Activated naive CD8-positive, alpha-beta T cell treated with anti-CD3 and anti-CD28 coated beads, Interleukin-2, amount 50 U/mL, for 16 hours (primary cell): ENCODE data around the gene NOS3.
"Not testable (repeated sequence)": the region's sequence is repeated elsewhere in the genome, so short reads cannot be mapped to it uniquely, and the experiment has no call there.

Source experiments
- DNase-seq: peaks from one replicate; pipeline ENCODE4 v3.0.0-alpha.2; 2020; ENCODE audit warnings: low read depth, low spot score

The NOS3 gene

DNA sequence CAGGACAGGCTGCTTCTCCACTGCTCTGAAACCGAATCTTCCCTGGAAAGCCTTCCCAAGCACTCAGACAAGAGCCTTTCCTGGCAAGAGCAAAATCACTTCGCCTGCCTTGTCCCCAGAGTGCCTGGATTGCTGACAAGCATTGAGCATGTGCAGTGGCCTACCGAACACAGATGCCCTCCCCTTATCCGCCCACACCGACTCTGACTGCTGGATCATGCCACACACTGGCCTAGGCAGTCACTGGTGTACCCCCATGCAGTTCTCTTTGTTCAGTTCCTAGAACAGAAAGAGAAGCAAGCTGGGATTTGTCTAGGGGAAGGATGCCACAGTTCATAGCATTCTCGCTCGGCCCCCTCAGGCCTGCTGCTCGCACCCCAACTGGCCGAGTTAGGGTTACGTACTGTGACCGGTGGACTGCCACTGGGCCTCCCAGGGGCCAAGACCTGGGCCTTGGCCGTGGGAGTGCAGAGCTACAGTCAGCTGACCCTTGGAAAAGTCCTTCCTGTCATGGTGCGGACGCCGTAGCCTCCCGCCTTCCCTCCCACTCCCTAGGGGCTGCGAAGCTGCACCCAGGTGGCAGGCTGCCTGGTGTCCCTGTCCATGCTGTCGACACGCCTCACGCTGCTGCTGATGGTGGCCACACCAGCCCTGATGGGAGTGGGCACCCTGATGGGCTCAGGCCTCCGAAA, 44.4 kb downstream of the NOS3 start:
- DNase-seq: no peak

- DNase-seq: no peak
Measured at GRCh38 chr7:151035902-151036301, 45.1 kb downstream of the NOS3 start.

DNA sequence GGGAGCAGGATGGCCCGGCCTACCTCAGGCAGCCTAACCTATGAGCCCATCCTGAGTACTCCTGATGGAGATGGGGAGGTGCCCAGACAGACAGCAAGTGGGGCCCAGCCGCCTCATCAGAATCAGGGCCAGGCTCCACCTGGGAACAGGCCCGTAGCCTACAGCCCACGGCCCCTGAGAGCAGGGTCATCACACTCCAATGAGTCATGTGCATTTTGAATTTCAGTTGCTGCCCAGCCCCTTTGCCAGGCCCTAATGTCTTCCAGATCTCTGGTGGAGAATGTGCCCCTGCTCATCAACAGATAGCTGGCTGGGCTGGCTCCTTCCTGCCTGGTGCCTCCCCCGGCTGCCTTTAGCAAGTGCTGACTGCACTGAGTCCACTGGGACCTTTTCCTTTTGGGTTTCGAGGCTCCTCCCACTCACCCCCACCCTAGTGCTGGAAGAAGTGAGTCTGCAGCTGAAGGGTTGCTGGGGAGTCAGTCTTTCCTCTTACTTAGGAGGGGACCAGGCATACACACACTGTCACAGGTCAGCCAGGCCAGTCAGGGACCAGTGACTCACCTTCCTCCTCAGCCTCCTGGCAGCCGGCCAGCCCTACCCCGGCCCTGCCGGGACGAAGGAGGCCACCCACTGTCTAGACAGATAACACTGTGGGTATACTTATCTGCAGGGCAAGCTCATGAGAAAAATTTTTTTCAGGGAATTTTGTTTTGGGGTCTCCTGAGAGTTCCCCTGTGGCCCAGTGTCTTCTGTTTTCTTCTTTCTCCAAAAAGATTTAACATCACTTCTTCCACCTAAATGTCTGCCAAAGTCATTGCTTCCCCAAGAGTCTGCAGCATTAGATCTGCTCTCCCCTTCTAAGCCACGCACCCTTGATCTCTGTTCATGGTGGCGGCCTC, 48.4 kb downstream of the NOS3 start:
- peak; percentile 68 for DNase-seq

DNA sequence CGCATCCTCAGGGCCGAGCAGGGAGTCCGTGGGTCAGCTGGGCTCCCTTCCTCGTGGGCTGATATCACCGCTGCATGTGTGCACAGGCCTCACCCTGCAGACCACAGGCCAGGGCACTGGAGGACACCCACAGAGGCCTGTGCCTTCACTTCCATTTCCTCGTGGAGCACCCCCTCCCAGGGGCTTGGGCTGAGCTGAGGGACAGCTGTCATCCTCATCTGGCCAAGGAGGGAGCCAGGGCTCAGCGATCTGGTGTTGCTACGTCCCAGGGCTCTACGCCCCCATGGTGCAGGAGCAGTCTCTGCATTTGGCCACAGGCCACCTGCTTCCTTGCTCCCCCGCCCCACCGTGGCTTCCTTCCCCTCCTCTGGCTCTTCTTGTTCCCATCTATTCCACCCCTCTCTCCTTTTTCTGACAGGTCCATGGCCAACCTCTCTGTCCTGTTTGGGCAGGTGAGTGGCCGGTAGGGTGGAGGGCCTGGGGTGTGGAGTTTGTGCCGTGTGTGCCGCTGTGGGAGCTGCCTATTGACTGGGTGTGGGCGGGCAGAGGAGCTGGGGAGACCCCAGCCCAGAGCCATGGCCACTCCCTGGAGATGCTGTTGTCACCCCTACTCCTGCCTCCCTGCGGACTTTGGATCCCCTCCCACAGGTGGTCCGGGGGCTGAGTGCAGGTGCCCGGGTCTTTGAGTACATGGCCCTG, 49.2 kb downstream of the NOS3 start:
- DNase-seq: no peak

DNA sequence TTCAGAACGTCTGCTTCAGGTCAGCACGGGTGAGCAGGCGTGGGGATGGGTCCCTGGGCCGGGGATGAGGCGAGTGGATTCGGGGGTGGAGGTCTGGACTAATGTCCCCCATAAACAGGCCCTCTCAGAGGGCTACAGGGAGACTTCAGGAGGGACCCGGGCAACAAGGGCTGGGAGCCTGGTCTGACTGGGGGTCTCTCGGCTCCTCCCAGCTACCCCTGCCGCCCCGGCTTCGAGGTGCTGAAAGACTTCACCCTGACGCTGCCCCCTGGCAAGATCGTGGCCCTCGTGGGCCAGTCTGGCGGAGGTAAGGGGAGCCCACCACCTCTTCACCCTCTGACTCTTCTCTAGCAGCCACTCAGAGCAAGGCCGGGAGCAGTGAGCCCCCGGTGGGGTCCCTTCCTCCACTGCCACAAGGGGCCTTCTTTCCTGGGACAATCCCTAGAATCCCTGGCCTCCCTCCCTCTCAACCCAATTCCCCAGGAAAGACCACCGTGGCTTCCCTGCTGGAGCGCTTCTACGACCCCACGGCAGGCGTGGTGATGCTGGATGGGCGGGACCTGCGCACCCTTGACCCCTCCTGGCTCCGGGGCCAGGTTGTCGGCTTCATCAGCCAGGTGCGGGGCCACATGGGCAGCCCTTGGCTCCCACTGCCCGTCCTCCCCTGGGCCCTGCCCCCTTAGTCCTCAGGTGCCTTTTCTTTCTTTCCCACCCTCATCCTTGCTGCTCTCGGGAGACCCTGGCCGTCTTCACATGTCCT, 50.0 kb downstream of the NOS3 start:
- no peak for DNase-seq

- not testable (repeated sequence) for DNase-seq
Measured at GRCh38 chr7:151043449-151043848, 52.6 kb downstream of the NOS3 start.

GRCh38 chr7:151043959-151044358, 53.1 kb downstream of the NOS3 start:
- DNase-seq: no peak

DNA sequence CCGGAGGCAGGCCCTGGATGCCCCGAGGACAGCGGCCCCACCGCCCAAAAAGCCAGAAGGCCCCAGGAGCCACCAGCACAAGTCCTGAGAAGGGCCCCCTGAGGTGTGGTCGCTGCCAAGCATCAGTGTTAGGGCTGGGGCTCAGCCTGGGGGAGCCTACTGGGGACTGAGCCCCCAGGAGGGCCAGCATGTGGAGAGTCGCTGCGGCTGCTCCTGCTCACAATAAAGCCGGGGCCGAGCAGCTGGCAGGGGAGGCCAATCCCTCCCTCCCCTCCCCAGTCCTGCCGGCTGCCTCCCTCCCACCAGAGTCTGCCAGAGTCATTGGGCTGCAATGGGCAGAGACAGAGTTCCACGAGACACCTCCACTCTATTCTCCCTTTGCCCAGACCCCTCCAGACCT, 54.4 kb downstream of the NOS3 start:
- DNase-seq: no peak

- DNase-seq: no peak
Measured at GRCh38 chr7:151045967-151046366, 55.1 kb downstream of the NOS3 start.

GRCh38 chr7:151046603-151047573, 56.1 kb downstream of the NOS3 start:
- DNase-seq: no peak

- DNase-seq: no peak
Measured at GRCh38 chr7:151047976-151048815, 57.4 kb downstream of the NOS3 start, which contains the start of gene ASIC3. Gene ASIC3 (plus strand): TSS chr7:151048531. CDS start chr7:151048886, 355 bp downstream.

GRCh38 chr7:151048911-151049463, 58.2 kb downstream of the NOS3 start:
- no peak for DNase-seq

GRCh38 chr7:151051108-151051507, 60.3 kb downstream of the NOS3 start:
- DNase-seq: peak; percentile 25

GRCh38 chr7:151053096-151053495, 62.3 kb downstream of the NOS3 start:
- no peak for DNase-seq

DNA sequence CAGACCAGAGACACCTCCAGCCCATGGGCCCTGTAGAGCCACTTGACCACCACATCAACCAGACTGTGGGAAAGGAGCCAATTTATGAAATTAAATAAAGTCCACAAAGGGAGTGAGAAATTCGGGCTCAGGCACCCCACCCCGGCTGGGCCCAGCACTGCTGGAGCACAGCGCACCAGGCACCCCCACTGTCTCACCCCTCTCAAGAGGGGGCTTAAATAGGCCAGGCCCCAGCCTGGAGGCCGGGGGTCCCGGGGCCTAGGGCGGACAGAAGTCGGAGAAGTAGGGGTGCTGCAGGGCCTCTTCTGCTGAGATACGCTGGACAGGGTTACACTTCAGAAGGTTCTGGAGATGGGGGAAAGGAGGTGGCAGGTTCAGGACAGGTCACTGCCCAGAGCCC, 62.9 kb downstream of the NOS3 start:
- no peak for DNase-seq

GRCh38 chr7:151056283-151056665, 65.5 kb downstream of the NOS3 start:
- DNase-seq: no peak

GRCh38 chr7:151056666-151057505, 66.1 kb downstream of the NOS3 start:
- DNase-seq: no peak

GRCh38 chr7:151057506-151057988, 66.7 kb downstream of the NOS3 start, which contains the start of gene CDK5:
Gene CDK5 (minus strand): TSS chr7:151057897. CDS start chr7:151057848, 49 bp downstream.
- DNase-seq: no peak
